COLO829 (cell line): ENCODE results near the gene MGAT4A.

Source experiments
- DNase-seq: peaks from one replicate; pipeline ENCODE4 v3.0.0; 2012; ENCODE audit warnings: low spot score

Gene MGAT4A

GRCh38 chr2:98658816-98659490 lies 72.0 kb downstream of the MGAT4A start:
- no peak for DNase-seq

DNA sequence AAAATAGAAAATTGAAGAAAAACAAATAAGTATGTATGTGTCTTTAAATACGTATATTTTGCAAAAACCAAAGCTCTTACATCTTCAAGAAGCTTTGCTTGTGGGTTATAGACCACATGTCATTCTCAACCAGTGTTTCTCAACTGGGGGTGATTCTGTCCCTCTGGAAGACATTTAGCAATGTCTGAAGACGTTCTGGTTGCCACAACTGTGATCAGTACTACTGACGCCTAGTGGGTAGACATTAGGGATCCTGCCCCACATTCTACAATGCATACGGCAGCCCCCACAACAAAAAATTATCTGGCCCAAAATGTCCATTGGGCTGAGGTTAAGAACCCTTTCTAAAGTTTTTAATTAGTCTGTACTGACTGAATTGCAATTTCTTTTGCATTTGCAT lies 74.1 kb downstream of the MGAT4A start:
- no peak for DNase-seq

- DNase-seq = no peak
Observed at GRCh38 chr2:98654699-98655495, 76.0 kb downstream of the MGAT4A start.

GRCh38 chr2:98650998-98651397 lies 79.9 kb downstream of the MGAT4A start:
- no peak for DNase-seq

DNA sequence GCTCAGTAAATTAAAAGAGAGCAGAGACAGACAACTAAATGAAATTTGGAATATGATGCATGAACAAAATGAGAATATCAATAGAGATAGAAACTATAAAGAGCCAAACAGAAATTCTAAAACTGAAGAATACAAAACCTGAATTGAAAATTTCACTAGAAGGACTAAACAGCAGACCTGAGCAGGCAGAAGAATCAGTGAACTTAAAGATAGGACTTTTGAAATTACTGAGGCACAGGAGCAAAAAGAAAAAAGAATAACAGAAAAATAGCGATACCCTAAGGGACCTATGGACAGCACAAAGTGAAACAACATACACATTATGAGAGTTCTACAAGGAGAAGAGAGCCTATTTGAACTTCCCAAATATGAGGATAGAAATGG lies 80.9 kb downstream of the MGAT4A start:
- no peak for DNase-seq

- DNase-seq = peak; percentile 31
Observed at GRCh38 chr2:98649135-98649991, 81.6 kb downstream of the MGAT4A start.

- DNase-seq = no peak
Observed at GRCh38 chr2:98648451-98648850, 82.5 kb downstream of the MGAT4A start.

DNA sequence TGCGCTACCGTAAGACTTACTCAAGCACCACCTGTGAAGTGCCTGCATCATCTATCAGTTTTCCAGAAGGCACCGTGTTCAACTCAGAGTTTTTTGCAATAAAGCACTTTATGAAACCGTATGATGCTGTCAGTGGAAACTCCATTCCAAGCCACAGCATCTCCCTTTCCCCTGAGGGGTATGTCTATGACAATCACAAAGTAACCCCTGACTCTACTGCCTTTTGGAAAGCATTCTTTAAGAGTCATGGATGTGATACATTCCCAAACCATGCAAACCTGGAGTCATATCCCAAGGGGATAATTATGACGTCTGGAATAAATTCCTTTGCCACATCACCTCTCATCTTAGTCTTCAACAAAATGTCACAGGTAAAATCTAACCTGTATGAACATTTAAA lies 83.3 kb downstream of the MGAT4A start:
- DNase-seq = no peak

DNA sequence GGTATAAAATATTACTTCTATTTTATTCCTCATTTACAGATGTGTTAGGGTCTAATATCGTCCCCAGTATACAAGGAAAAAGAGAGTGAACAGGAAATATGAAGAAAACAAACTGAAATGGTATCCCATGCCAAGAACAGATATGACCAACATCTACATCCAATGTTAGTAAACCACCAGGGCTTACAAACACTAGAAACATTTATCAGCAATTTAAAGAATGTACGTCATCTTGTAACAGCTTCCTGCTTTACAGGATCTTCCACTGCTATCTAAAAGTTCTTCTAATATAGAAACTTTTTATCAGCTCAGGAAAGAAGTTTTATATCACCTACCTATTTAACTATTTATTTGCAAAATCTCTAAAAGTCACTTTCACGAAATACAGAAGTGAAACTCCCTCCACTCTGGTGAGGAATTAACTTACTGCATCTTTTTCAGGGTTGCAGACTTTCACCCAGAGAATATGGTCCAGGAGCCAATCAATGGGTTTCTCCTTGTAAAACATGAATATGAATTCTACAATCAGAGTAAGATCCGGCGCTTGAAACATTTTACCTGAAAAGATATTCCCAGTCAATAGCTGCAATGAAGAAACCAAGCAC lies 87.3 kb downstream of the MGAT4A start:
- DNase-seq = no peak

GRCh38 chr2:98637401-98638147 lies 93.4 kb downstream of the MGAT4A start:
- no peak for DNase-seq

DNA sequence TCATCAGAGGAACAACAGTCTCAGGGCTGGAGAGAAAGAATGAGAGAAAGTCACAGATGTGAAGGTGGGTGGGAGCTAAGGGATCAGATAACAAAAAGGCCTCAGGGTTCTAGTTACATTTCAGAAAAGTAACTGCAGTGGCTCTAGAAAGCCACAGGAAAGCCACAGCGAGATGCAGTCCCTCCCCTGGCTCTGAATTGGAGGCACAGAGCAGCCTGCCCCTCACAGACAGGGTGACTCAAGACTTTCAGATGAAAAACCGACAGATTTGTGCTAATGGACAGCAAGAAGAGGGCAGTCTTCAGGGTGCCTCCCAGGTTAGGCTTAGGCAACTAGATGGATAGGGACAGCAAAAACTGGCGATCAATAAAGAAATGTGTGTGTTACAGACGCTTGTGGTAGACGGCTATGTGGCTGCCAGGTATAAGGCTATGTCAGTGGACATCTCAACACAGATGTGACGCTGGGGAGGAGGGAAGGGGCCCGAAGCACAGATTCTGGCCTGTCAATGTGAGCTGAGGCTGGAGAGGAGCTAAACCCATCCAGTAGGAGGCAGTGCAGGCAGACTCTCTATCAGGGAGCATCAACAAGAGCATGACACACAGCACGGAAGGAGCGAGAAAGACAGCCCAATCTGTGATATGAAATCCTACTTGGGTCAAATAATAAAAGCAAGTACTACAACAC lies 96.4 kb downstream of the MGAT4A start:
- DNase-seq = no peak

DNA sequence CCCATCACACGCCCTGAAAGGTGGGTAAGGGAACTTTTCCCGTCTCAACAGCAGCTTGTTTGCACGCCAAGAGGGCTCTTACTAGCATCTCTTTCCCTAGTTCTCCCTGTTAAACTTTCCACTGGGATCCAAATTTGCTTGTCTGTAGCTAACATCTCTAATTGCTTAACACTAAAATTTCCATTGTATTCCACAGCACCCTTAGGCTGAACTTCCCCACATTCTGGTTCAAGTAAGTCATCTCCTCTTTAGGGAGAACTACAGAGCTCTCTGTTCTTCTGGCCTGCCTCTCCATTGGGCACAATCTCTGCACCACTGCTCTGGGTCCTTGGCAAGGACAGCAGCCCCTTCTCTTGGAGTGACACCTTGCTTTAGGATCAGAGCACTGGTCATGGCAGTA lies 98.6 kb downstream of the MGAT4A start:
- DNase-seq = no peak

DNA sequence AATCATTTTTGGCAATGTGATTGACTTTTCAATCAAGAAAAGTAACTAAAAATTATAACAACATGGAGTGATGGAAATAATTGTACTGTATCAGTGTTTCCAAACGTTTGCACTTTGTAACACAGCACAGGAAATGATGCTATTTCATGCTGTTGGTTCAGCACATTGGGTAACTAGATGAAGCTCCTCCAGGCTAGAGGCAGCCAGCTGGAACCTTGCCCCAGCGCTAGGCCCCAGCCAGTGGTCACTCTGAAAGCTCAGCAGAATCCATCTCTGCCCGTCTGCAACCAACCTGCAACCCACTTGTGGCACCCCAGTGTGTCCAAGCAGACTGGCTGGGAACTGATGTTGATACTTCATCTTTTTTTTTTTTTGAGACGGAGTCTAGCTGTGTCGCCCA lies 107.3 kb downstream of the MGAT4A start:
- DNase-seq = no peak

- DNase-seq = no peak
Observed at GRCh38 chr2:98617149-98617548, 113.8 kb downstream of the MGAT4A start.

DNA sequence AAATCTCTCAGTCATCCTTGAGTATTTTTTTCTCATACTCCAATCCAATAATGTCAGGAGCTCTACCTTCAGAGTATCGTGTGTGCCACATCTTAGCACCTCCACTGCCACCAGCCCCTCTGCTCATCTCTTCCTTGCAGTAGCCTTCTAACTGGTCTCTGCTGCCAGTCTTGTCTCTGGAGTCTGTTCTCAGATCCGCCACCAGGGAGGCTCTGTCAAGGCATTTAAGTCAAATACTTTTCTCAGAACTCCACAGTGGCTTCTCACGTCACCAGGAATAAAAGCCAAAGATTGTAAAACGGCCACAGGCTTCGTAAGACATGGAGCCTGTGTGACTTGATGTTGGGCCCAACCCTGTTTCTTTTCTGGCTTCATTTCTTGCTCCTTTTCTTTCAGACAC lies 115.5 kb downstream of the MGAT4A start:
- DNase-seq = no peak

DNA sequence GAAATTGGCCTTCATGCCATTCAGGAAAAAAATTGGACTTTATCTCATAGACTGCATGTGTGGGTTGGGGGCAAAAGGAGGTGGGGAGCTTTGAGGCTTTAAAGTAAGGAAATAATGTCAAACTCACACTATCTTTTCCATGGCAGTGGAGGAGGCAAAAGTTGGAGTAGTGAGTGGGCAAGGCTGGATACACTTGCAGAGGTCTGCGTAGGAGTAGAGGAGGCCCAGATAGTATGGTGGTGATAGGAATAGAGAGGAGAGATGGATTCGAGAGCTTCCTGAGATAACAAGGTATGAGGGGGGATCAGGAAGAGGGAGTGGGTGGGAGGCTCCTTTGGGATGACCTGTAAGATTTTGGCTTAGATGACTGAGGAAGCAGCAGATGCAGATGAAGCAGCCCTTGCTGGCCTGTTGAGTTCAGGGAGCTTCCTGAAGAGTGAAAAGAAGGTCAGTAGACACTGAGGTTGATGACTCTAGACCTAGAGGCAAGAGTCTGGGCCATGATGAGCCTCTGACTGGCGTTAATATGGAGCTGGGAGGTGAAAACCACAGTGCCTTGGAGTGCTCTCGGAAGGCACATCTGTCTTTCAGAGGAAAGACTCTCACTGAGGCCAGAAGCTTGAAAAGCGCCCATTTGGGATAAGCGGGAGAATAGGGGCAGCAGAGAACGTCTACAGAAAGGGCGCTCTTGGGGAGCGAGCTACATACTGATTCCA lies 116.8 kb downstream of the MGAT4A start:
- no peak for DNase-seq

GRCh38 chr2:98608962-98609604 lies 121.8 kb downstream of the MGAT4A start:
- DNase-seq = peak; percentile 28

DNA sequence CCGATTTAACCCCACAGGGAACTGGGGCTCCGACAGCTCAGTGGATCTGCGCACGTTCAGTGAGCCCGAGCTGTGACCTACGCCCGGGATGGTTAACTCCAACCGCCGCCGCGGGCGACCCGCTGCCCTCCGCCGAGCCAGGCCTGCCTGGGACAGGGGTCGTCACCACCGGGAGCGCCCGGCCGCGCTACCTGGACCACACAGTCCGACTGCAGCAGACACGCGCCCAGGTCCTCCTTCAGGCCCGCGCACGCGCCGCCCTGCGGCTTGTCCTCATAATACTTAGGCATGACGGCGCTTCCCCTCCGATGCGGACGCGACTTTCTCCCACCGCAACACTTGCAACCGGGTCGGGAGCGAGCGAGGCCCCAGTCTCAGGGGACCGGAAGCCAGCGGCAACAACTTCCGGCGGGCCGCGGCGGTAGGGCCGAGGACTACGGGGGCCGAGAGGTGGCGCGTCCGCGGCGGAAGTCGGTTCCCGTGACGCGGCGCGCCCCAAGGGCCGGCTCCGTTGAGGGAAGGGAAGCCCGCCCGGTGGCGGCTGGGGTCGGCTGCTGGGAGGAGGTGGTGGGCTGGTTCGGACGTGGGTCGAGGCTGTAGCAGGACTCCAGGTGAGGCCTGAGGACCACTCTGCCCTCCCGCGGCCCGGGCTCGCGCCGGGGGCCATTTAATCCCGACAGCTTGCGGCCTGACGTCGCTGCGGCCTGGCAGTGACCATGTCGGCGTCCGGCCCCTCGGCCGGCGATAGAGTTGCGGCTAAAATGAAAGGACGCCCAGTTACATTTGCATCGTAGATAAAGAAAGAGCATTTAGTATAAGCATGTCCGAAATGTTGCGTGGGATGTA lies 122.6 kb downstream of the MGAT4A start, which contains the start of the genes COA5 and UNC50:
Gene COA5, minus strand, starts transcription at position 397 of the 846 bp plus-strand sequence. Its CDS starts 107 bp downstream, at position 290.
Gene UNC50, plus strand, starts transcription at position 474 of the 846 bp plus-strand sequence. CDS start 1,171 bp downstream, outside the sequence.
- DNase-seq = peak; percentile 88

GRCh38 chr2:98607741-98608115 lies 123.2 kb downstream of the MGAT4A start:
- DNase-seq = peak; percentile 2
